Mesenchymal stem cell (in vitro differentiated cells and primary cell): ENCODE results near the gene KIFBP.
"Not testable (repeated sequence)": the region's sequence is repeated elsewhere in the genome, so short reads cannot be mapped to it uniquely, and the experiment has no call there.

ENCODE experiments used
- DNase-seq: peaks from one replicate; pipeline ENCODE4 v3.0.0-alpha.2; 2013
- H2AFZ ChIP-seq: one replicate; pipeline ENCODE4 v1.6.1; 2013; ENCODE audit warnings: low read depth, mild to moderate bottlenecking, control low read depth, inconsistent platforms, low read length, moderate library complexity
- H2AK5ac ChIP-seq: 2 replicates; pipeline ENCODE4 v1.6.1; 2013; ENCODE audit warnings: low read length, moderate library complexity, mild to moderate bottlenecking, inconsistent platforms; ENCODE audit not compliant: severe bottlenecking
- H2BK120ac ChIP-seq: one replicate; pipeline ENCODE4 v1.6.1; 2013; ENCODE audit warnings: low read depth, mild to moderate bottlenecking, inconsistent platforms, low read length, moderate library complexity
- H2BK12ac ChIP-seq, 2 experiments: one replicate each; pipeline ENCODE4 v1.6.1; 2013; ENCODE audit warnings: inconsistent platforms in 2 of 2, low read length in 2 of 2, mild to moderate bottlenecking in 2 of 2, moderate library complexity in 2 of 2, control low read depth in 1 of 2
- H2BK15ac ChIP-seq: one replicate; pipeline ENCODE4 v1.6.1; 2013; ENCODE audit warnings: mild to moderate bottlenecking, low read depth, inconsistent platforms; ENCODE audit not compliant: poor library complexity, severe bottlenecking
- H2BK5ac ChIP-seq: 2 replicates; pipeline ENCODE4 v1.6.1; 2013; ENCODE audit warnings: low read depth, mild to moderate bottlenecking, low read length, control low read depth, inconsistent platforms; ENCODE audit not compliant: poor library complexity, severe bottlenecking
- H3K14ac ChIP-seq, 2 experiments: one replicate each; pipeline ENCODE4 v1.6.1; 2013; ENCODE audit warnings: inconsistent platforms in 2 of 2, low read length in 2 of 2, control low read depth in 1 of 2, mild to moderate bottlenecking in 1 of 2, moderate library complexity in 1 of 2
- H3K18ac ChIP-seq, 2 experiments: one replicate each; pipeline ENCODE4 v1.6.1; 2013; ENCODE audit warnings: inconsistent platforms in 2 of 2, low read length in 2 of 2, control low read depth in 1 of 2, low read depth in 1 of 2, mild to moderate bottlenecking in 1 of 2
- H3K23ac ChIP-seq, 2 experiments: one replicate each; pipeline ENCODE4 v1.6.1; 2013; ENCODE audit warnings: inconsistent platforms in 2 of 2, low read length in 2 of 2, mild to moderate bottlenecking in 2 of 2, moderate library complexity in 2 of 2, control low read depth in 1 of 2
- H3K27ac ChIP-seq: 2 replicates; pipeline ENCODE4 v1.5.1; 2013; ENCODE audit warnings: mild to moderate bottlenecking, moderate library complexity, low read length, control low read depth, inconsistent platforms; ENCODE audit not compliant: poor library complexity, severe bottlenecking
- H3K27me3 ChIP-seq, 2 experiments: 2 replicates each; pipeline versions ENCODE4 v1.6.1 to v1.7.0; 2013; ENCODE audit warnings: low read length in 2 of 2, mild to moderate bottlenecking in 2 of 2, moderate library complexity in 2 of 2, control low read depth in 1 of 2, inconsistent platforms in 1 of 2; ENCODE audit not compliant: control insufficient read depth in 1 of 2, insufficient read depth in 1 of 2
- H3K36me3 ChIP-seq, 2 experiments: 2 replicates each; pipeline versions ENCODE4 v1.6.1 to v1.7.0; 2013; ENCODE audit warnings: low read length in 2 of 2, control low read depth in 1 of 2, inconsistent platforms in 1 of 2, low read depth in 1 of 2, mild to moderate bottlenecking in 1 of 2; ENCODE audit not compliant: insufficient read depth in 2 of 2, control insufficient read depth in 1 of 2
- H3K4ac ChIP-seq, 2 experiments: one replicate each; pipeline ENCODE4 v1.6.1; 2013; ENCODE audit warnings: inconsistent platforms in 2 of 2, low read length in 2 of 2, mild to moderate bottlenecking in 2 of 2, moderate library complexity in 2 of 2, control low read depth in 1 of 2, low read depth in 1 of 2
- H3K4me1 ChIP-seq: 2 replicates; pipeline ENCODE4 v1.6.1; 2013; ENCODE audit warnings: low read depth, low read length, control low read depth; ENCODE audit not compliant: control insufficient read depth, insufficient read depth
- H3K4me2 ChIP-seq: 2 replicates; pipeline ENCODE4 v1.6.1; 2013; ENCODE audit warnings: low read length, mild to moderate bottlenecking, inconsistent platforms; ENCODE audit not compliant: poor library complexity, severe bottlenecking
- H3K4me3 ChIP-seq, 2 experiments: 2 replicates each; pipeline versions ENCODE4 v1.5.1 to v1.7.0; 2013; ENCODE audit warnings: low read length in 2 of 2, mild to moderate bottlenecking in 2 of 2, control low read depth in 1 of 2, low read depth in 1 of 2; ENCODE audit not compliant: insufficient read depth in 1 of 2
- H3K79me1 ChIP-seq: replicated peaks from 2 replicates; pipeline ENCODE4 v1.6.1; 2013; ENCODE audit warnings: mild to moderate bottlenecking, control low read depth, low read length, inconsistent platforms; ENCODE audit not compliant: poor library complexity, severe bottlenecking
- H3K9ac ChIP-seq: 2 replicates; pipeline ENCODE4 v1.7.0; 2013; ENCODE audit warnings: mild to moderate bottlenecking, low read length, moderate library complexity
- H3K9me3 ChIP-seq: 2 replicates; pipeline ENCODE4 v1.7.0; 2013; ENCODE audit warnings: mild to moderate bottlenecking, low read length; ENCODE audit not compliant: control insufficient read depth
- H4K8ac ChIP-seq: one replicate; pipeline ENCODE4 v1.6.1; 2013; ENCODE audit warnings: inconsistent platforms, mild to moderate bottlenecking, low read length, moderate library complexity
- H4K91ac ChIP-seq: one replicate; pipeline ENCODE4 v1.6.1; 2013; ENCODE audit warnings: mild to moderate bottlenecking, low read length, inconsistent platforms
- WGBS: methylation state at CpG from one replicate; pipeline ENCODE4 v1.1.7; 2013; ENCODE audit warnings: mixed read lengths; 5-methylcytosine and 5-hydroxymethylcytosine counted together

The KIFBP gene

DNA sequence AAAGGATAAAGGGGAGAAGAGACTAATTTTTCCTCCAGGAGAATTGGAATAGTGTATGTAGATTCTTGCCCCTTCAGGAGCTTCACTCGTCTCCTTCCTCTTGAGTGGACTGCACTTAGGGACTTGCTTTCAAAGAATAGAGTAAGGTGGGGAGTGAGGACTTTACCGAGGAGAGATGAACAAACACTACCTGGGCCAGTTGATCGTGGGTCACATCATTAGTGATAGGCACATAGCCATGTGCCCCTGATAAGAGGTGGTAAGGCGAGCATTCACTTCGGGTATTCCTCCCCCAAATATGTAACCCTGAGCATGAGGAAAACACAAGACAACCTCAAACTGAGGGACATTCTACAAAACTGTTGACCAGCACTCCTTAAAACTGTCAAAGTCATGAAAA, 14.6 kb upstream of the KIFBP start:
- no peaks in the 10 kb centered on the region for H3K9me3 ChIP-seq
- H3K36me3 ChIP-seq: peaks cover 45 to 97% of the 10 kb centered on the region in 2 experiments
- WGBS: 97% methylated on average over 5 of the region's 5 CpGs
- H3K27ac ChIP-seq: no peak overlapping the region
- peak overlapping the region; percentile 8 for H3K9ac ChIP-seq
- no peaks in the 10 kb centered on the region for H3K27me3 ChIP-seq
- H2BK5ac ChIP-seq: no peak overlapping the region
- H3K4me3 ChIP-seq: no peak overlapping the region
- H2BK12ac ChIP-seq: no peak overlapping the region
- H3K18ac ChIP-seq: no peak overlapping the region
- no peaks in the 10 kb centered on the region for H3K4me1 ChIP-seq
- H2BK120ac ChIP-seq: no peak overlapping the region
- no peak overlapping the region for H2BK15ac ChIP-seq
- no peak overlapping the region for H3K23ac ChIP-seq
- no peak overlapping the region for H2AK5ac ChIP-seq
- H4K8ac ChIP-seq: no peak overlapping the region
- no peak overlapping the region for H3K4ac ChIP-seq
- H4K91ac ChIP-seq: no peak overlapping the region
- DNase-seq: no peak
- H3K14ac ChIP-seq: no peak overlapping the region
- H3K79me1 ChIP-seq: peaks cover 28% of the 10 kb centered on the region
- no peak overlapping the region for H3K4me2 ChIP-seq
- H2AFZ ChIP-seq: no peak overlapping the region

DNA sequence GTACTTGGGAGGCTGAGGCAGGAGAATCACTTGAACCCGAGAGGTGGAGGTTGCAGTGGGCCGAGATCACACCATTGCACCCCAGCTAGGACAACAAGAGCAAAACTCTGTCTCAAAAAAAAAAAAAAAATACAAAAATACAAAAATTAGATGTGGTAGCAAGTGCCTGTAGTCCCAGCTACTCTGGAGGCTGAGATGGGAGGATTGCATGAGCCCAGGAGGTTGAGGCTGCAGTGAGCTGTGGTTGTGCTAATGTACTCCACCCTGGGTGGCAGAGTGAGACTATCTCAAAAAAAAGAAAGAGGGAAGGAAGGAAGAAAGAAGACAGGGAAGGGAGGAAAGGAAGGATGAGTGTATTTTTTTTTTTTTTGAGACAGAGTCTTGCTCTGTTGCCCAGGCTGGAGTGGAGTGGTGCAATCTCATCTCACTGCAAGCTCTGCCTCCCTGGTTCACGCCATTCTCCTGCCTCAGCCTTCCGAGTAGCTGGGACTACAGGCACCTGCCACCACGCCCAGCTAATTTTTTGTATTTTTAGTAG, 12.6 kb upstream of the KIFBP start:
- 94% methylated on average over 3 of the region's 5 CpGs for WGBS
- not testable (repeated sequence) for H3K14ac ChIP-seq, H3K4me3 ChIP-seq

DNA sequence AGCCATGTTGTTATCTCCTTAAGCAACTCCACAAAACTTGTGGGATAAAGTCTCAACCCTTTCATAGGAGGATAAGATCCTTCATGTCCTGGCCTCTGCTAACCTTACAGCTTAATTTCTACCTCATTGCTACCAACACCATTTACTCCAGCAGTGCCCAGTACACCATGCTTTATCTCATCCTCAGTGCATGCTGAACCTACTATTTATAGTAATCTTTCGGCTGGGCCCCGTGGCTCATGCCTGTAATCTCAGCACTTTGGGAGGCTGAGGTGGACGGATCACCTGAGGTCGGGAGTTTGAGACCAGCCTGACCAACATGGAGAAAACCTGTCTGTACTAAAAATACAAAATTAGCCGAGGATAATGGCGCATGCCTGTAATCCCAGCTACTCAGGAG, 8.9 kb upstream of the KIFBP start:
- not testable (repeated sequence) for H2BK5ac ChIP-seq, H3K4me3 ChIP-seq, H3K9ac ChIP-seq, H3K14ac ChIP-seq, H2BK15ac ChIP-seq, H2BK120ac ChIP-seq, H3K27ac ChIP-seq, H3K4ac ChIP-seq, H3K9me3 ChIP-seq, H2AK5ac ChIP-seq, H3K4me1 ChIP-seq, H3K4me2 ChIP-seq, H4K91ac ChIP-seq, H2AFZ ChIP-seq, H2BK12ac ChIP-seq, H3K23ac ChIP-seq, DNase-seq, H3K18ac ChIP-seq, H4K8ac ChIP-seq, H3K27me3 ChIP-seq
- Histone ChIP-seq H3K36me3 (peaks cover 33 to 97% of the 10 kb centered on the region in 2 experiments), H3K79me1 (peaks cover 20% of the 10 kb centered on the region)
- 98% methylated on average over 6 of the region's 6 CpGs for WGBS

More for the DNA sequence above, 12.6 kb upstream of the KIFBP start:
- not testable (repeated sequence) for H3K27me3 ChIP-seq, H4K8ac ChIP-seq, H3K27ac ChIP-seq, H2BK12ac ChIP-seq, H2BK15ac ChIP-seq, H2BK120ac ChIP-seq, H3K4ac ChIP-seq, H3K18ac ChIP-seq, H3K23ac ChIP-seq, H3K9me3 ChIP-seq, H4K91ac ChIP-seq, H3K4me2 ChIP-seq, H2BK5ac ChIP-seq, H3K4me1 ChIP-seq, H2AK5ac ChIP-seq, H2AFZ ChIP-seq, H3K9ac ChIP-seq, DNase-seq
- H3K79me1 ChIP-seq: peaks cover 25% of the 10 kb centered on the region
- peaks cover 43 to 97% of the 10 kb centered on the region in 2 experiments for H3K36me3 ChIP-seq

DNA sequence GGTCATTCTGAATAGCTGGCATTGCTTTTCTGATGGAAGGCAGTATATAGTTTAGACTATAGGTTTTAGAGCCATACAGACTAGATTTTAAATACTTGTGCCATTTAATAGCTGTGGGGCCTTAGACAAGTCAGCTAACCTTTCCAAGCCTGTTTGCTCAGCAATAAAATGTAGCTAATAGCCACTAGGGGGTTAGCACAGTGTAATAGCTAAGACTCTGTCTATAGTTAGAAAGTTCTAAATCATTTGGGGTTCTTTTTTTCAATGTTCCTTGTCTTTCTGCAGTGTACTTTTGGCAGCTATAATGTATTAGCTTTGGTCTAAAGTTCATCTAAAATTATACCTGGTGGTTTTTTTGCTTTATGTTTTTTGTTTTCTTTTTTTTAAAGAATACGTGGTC, 7.5 kb upstream of the KIFBP start:
- H2BK5ac ChIP-seq: no peak overlapping the region
- H3K4me3 ChIP-seq: no peak overlapping the region
- no peak overlapping the region for H3K18ac ChIP-seq
- no peak overlapping the region for H3K14ac ChIP-seq
- H4K91ac ChIP-seq: no peak overlapping the region
- H3K23ac ChIP-seq: no peak overlapping the region
- no peak overlapping the region for H3K9ac ChIP-seq
- no peaks in the 10 kb centered on the region for H3K9me3 ChIP-seq
- peaks cover 32 to 92% of the 10 kb centered on the region in 2 experiments for H3K36me3 ChIP-seq
- peaks cover 18% of the 10 kb centered on the region for H3K79me1 ChIP-seq
- H2BK12ac ChIP-seq: no peak overlapping the region
- H3K27ac ChIP-seq: no peak overlapping the region
- H3K4me2 ChIP-seq: no peak overlapping the region
- no peak overlapping the region for H2AK5ac ChIP-seq
- WGBS: 100% methylated on average over 1 of the region's 1 CpG
- DNase-seq: peak; percentile 37
- H2BK120ac ChIP-seq: no peak overlapping the region
- no peak overlapping the region for H2AFZ ChIP-seq
- no peak overlapping the region for H3K4ac ChIP-seq
- no peak overlapping the region for H4K8ac ChIP-seq
- H3K4me1 ChIP-seq: no peaks in the 10 kb centered on the region
- no peaks in the 10 kb centered on the region for H3K27me3 ChIP-seq
- no peak overlapping the region for H2BK15ac ChIP-seq
